Neuronal stem cell (in vitro differentiated cells): ENCODE measurements around the gene KDM1B.

Experiments used
- DNase-seq: peaks from one replicate; pipeline ENCODE4 v3.0.0-alpha.2; 2013; ENCODE audit warnings: low spot score
- H2AFZ ChIP-seq: one replicate; pipeline ENCODE4 v1.6.1; 2013; ENCODE audit warnings: mild to moderate bottlenecking, low read length, inconsistent platforms
- H2AK5ac ChIP-seq: 2 replicates; pipeline ENCODE4 v1.6.1; 2013; ENCODE audit warnings: low read depth, mild to moderate bottlenecking, inconsistent platforms, low read length, moderate library complexity, mixed read lengths
- H2BK120ac ChIP-seq: 2 replicates; pipeline ENCODE4 v1.6.1; 2013; ENCODE audit warnings: low read depth, mild to moderate bottlenecking, inconsistent platforms, low read length, moderate library complexity, mixed read lengths
- H2BK12ac ChIP-seq: one replicate; pipeline ENCODE4 v1.6.1; 2013; ENCODE audit warnings: low read length, inconsistent platforms
- H2BK15ac ChIP-seq: 2 replicates; pipeline ENCODE4 v1.6.1; 2013; ENCODE audit warnings: mild to moderate bottlenecking, low read length, inconsistent platforms, mixed read lengths
- H2BK5ac ChIP-seq: one replicate; pipeline ENCODE4 v1.6.1; 2013; ENCODE audit warnings: inconsistent platforms, mild to moderate bottlenecking, low read length, moderate library complexity
- H3K14ac ChIP-seq: one replicate; pipeline ENCODE4 v1.6.1; 2013; ENCODE audit warnings: low read length, inconsistent platforms
- H3K18ac ChIP-seq: 2 replicates; pipeline ENCODE4 v1.6.1; 2013; ENCODE audit warnings: low read length, inconsistent platforms
- H3K23ac ChIP-seq: 2 replicates; pipeline ENCODE4 v1.6.1; 2013; ENCODE audit warnings: low read depth, mild to moderate bottlenecking, mixed read lengths, low read length, inconsistent platforms; ENCODE audit not compliant: poor library complexity
- H3K27ac ChIP-seq: replicated peaks from 3 replicates; pipeline ENCODE4 v1.5.1; 2013; ENCODE audit warnings: low read length, inconsistent platforms
- H3K27me3 ChIP-seq, 3 experiments: 2 replicates each; pipeline ENCODE4 v1.6.1; 2013; ENCODE audit warnings: low read length in 3 of 3, mild to moderate bottlenecking in 2 of 3, inconsistent platforms in 1 of 3, low read depth in 1 of 3, mixed read lengths in 1 of 3, moderate library complexity in 1 of 3; ENCODE audit not compliant: control insufficient read depth in 3 of 3, insufficient read depth in 3 of 3
- H3K36me3 ChIP-seq, 2 donors: replicated peaks in 1 of 2; 2 replicates each; pipeline ENCODE4 v1.6.1; 2013; ENCODE audit warnings: low read length in 2 of 2; ENCODE audit not compliant: control insufficient read depth in 2 of 2, insufficient read depth in 2 of 2
- H3K4ac ChIP-seq: 2 replicates; pipeline ENCODE4 v1.6.1; 2013; ENCODE audit warnings: inconsistent platforms, mild to moderate bottlenecking, low read length, moderate library complexity
- H3K4me1 ChIP-seq, 2 donors: 1 replicate in 1 of 2; 2 replicates in 1 of 2; pipeline ENCODE4 v1.6.1; 2013; ENCODE audit warnings: low read length in 2 of 2, low read depth in 1 of 2; ENCODE audit not compliant: control insufficient read depth in 2 of 2, insufficient read depth in 1 of 2
- H3K4me2 ChIP-seq: one replicate; pipeline ENCODE4 v1.6.1; 2013; ENCODE audit warnings: mild to moderate bottlenecking, low read length, inconsistent platforms; ENCODE audit not compliant: insufficient read depth, poor library complexity, severe bottlenecking
- H3K4me3 ChIP-seq, 2 donors: 2 replicates each; pipeline ENCODE4 v1.5.1; 2013; ENCODE audit warnings: low read length in 2 of 2, mild to moderate bottlenecking in 2 of 2, inconsistent platforms in 1 of 2, moderate library complexity in 1 of 2
- H3K79me1 ChIP-seq: one replicate; pipeline ENCODE4 v1.6.1; 2013; ENCODE audit warnings: low read depth, mild to moderate bottlenecking, inconsistent platforms, low read length, moderate library complexity
- H3K9ac ChIP-seq: one replicate; pipeline ENCODE4 v1.6.1; 2013; ENCODE audit warnings: mild to moderate bottlenecking, low read depth, low read length, inconsistent platforms; ENCODE audit not compliant: poor library complexity
- H3K9me3 ChIP-seq, 2 donors: replicated peaks in 1 of 2; 2 replicates each; pipeline versions ENCODE3 to v1.6.1; 2013; ENCODE audit warnings: low read length in 2 of 2, mild to moderate bottlenecking in 2 of 2, inconsistent platforms in 1 of 2, low read depth in 1 of 2, mixed read lengths in 1 of 2, moderate library complexity in 1 of 2; ENCODE audit not compliant: control insufficient read depth in 2 of 2, insufficient read depth in 1 of 2
- H4K8ac ChIP-seq: one replicate; pipeline ENCODE4 v1.6.1; 2013; ENCODE audit warnings: low read depth, mild to moderate bottlenecking, inconsistent platforms, low read length, moderate library complexity
- H4K91ac ChIP-seq: one replicate; pipeline ENCODE4 v1.6.1; 2013; ENCODE audit warnings: low read length, low read depth, mild to moderate bottlenecking, inconsistent platforms; ENCODE audit not compliant: poor library complexity
- WGBS, 2 donors: extraction: QIAGEN DNeasy Blood & Tissue Kit; methylation state at CpG; one replicate each; pipeline ENCODE4 v1.1.7; 2013; ENCODE audit warnings: missing lambda C conversion rate in 2 of 2, mixed read lengths in 1 of 2; ENCODE audit not compliant: insufficient read length in 2 of 2, insufficient replicate concordance in 1 of 2; ENCODE audit errors: extremely low coverage in 2 of 2; 5-methylcytosine and 5-hydroxymethylcytosine counted together

KDM1B gene

GRCh38 chr6:18215436-18215835, 60.2 kb downstream of the KDM1B start:
- no peak overlapping the region for H2AFZ ChIP-seq
- no peak overlapping the region for H3K14ac ChIP-seq
- H2BK15ac ChIP-seq: no peak overlapping the region
- no peaks in the 10 kb centered on the region for H3K79me1 ChIP-seq
- DNase-seq: no peak
- H3K18ac ChIP-seq: no peak overlapping the region
- no peak overlapping the region for H3K23ac ChIP-seq
- H3K4me2 ChIP-seq: no peak overlapping the region
- no peak overlapping the region for H4K91ac ChIP-seq
- H3K9ac ChIP-seq: no peak overlapping the region
- H3K9me3 ChIP-seq: no peaks in the 10 kb centered on the region
- H3K27ac ChIP-seq: no peak overlapping the region
- H3K36me3 ChIP-seq: peaks cover 3 to 35% of the 10 kb centered on the region in 2 donors
- H2BK120ac ChIP-seq: no peak overlapping the region
- no peak overlapping the region for H2AK5ac ChIP-seq
- H3K4me1 ChIP-seq: no peaks in the 10 kb centered on the region
- no peak overlapping the region for H2BK12ac ChIP-seq
- no peaks in the 10 kb centered on the region for H3K27me3 ChIP-seq
- WGBS, 2 donors: no CpG with 5 or more reads among the region's 7 CpGs
- no peak overlapping the region for H2BK5ac ChIP-seq
- H3K4me3 ChIP-seq: no peak overlapping the region
- H3K4ac ChIP-seq: no peak overlapping the region
- no peak overlapping the region for H4K8ac ChIP-seq

- Histone ChIP-seq H2BK15ac (no peak overlapping the region), H3K18ac (no peak overlapping the region), H3K23ac (no peak overlapping the region), H3K4me3 (no peak overlapping the region), H4K8ac (no peak overlapping the region), H2AFZ (no peak overlapping the region), H3K14ac (no peak overlapping the region), H3K4me2 (no peak overlapping the region), H3K4me1 (no peaks in the 10 kb centered on the region), H3K36me3 (peaks cover 1 to 41% of the 10 kb centered on the region in 2 donors), H3K9me3 (no peaks in the 10 kb centered on the region), H3K4ac (no peak overlapping the region), H2AK5ac (no peak overlapping the region), H2BK5ac (no peak overlapping the region), H3K27me3 (no peaks in the 10 kb centered on the region), H2BK12ac (no peak overlapping the region), H2BK120ac (no peak overlapping the region), H4K91ac (no peak overlapping the region), H3K79me1 (no peaks in the 10 kb centered on the region), H3K9ac (no peak overlapping the region), H3K27ac (no peak overlapping the region)
- no peak for DNase-seq
- WGBS, 2 donors: no CpG with 5 or more reads among the region's 7 CpGs
These were observed 61.2 kb downstream of the KDM1B start for GRCh38 chr6:18216411-18216810.

- H3K9me3 ChIP-seq: no peaks in the 10 kb centered on the region
- H3K4me1 ChIP-seq: no peaks in the 10 kb centered on the region
- no peak overlapping the region for H2AK5ac ChIP-seq
- no peak overlapping the region for H2AFZ ChIP-seq
- H3K4me3 ChIP-seq: no peak overlapping the region
- H2BK5ac ChIP-seq: no peak overlapping the region
- peaks cover 1 to 55% of the 10 kb centered on the region in 2 donors for H3K36me3 ChIP-seq
- no CpG with 5 or more reads among the region's 3 CpGs for WGBS, 2 donors
- H4K8ac ChIP-seq: no peak overlapping the region
- no peak overlapping the region for H3K4ac ChIP-seq
- no peak overlapping the region for H3K27ac ChIP-seq
- H2BK120ac ChIP-seq: no peak overlapping the region
- no peak overlapping the region for H3K9ac ChIP-seq
- H3K79me1 ChIP-seq: no peaks in the 10 kb centered on the region
- no peak for DNase-seq
- no peak overlapping the region for H3K23ac ChIP-seq
- no peaks in the 10 kb centered on the region for H3K27me3 ChIP-seq
- H3K4me2 ChIP-seq: no peak overlapping the region
- H2BK15ac ChIP-seq: no peak overlapping the region
- H3K14ac ChIP-seq: no peak overlapping the region
- no peak overlapping the region for H4K91ac ChIP-seq
- no peak overlapping the region for H3K18ac ChIP-seq
- no peak overlapping the region for H2BK12ac ChIP-seq
These were observed 63.0 kb downstream of the KDM1B start for GRCh38 chr6:18218233-18218632.

GRCh38 chr6:18219591-18219990, 64.4 kb downstream of the KDM1B start:
- no peaks in the 10 kb centered on the region for H3K79me1 ChIP-seq
- no peak overlapping the region for H2AK5ac ChIP-seq
- H2BK12ac ChIP-seq: no peak overlapping the region
- H2BK5ac ChIP-seq: no peak overlapping the region
- DNase-seq: no peak
- H3K9me3 ChIP-seq: no peaks in the 10 kb centered on the region
- no peak overlapping the region for H4K91ac ChIP-seq
- H3K14ac ChIP-seq: no peak overlapping the region
- H3K27ac ChIP-seq: peak overlapping the region; percentile 40
- H3K27me3 ChIP-seq: no peaks in the 10 kb centered on the region
- no peak overlapping the region for H2BK120ac ChIP-seq
- no peak overlapping the region for H3K23ac ChIP-seq
- no peak overlapping the region for H2AFZ ChIP-seq
- H3K4me2 ChIP-seq: no peak overlapping the region
- no peak overlapping the region for H3K4me3 ChIP-seq
- no peak overlapping the region for H3K9ac ChIP-seq
- H3K4ac ChIP-seq: no peak overlapping the region
- H3K36me3 ChIP-seq: peaks cover 1 to 63% of the 10 kb centered on the region in 2 donors
- H3K4me1 ChIP-seq: no peaks in the 10 kb centered on the region
- no peak overlapping the region for H3K18ac ChIP-seq
- no CpG with 5 or more reads among the region's 7 CpGs for WGBS, 2 donors
- no peak overlapping the region for H2BK15ac ChIP-seq
- H4K8ac ChIP-seq: no peak overlapping the region
